Activated naive CD8-positive, alpha-beta T cell treated with anti-CD3 and anti-CD28 coated beads, Interleukin-2, amount 50 U/mL, for 24 hours (primary cell): ENCODE results near the gene MBP.

Experiments used
- ATAC-seq: fragments of 150-1000 bp; cut with Tn5 transposase; one replicate; pipeline ENCODE4 v1.10.0; 2021
- DNase-seq: peaks from one replicate; pipeline ENCODE4 v3.0.0; 2021
- H3K27ac Mint-ChIP-seq: one replicate; pipeline ENCODE4 v1.8.0; 2021; ENCODE audit warnings: mild to moderate bottlenecking, mixed read lengths
- H3K27me3 Mint-ChIP-seq: one replicate; pipeline ENCODE4 v1.8.0; 2021; ENCODE audit warnings: mixed read lengths
- H3K36me3 Mint-ChIP-seq: one replicate; pipeline ENCODE4 v1.8.0; 2021; ENCODE audit warnings: low read depth, mixed read lengths
- H3K4me1 Mint-ChIP-seq: one replicate; pipeline ENCODE4 v1.8.0; 2021; ENCODE audit warnings: mixed read lengths
- H3K4me3 Mint-ChIP-seq: one replicate; pipeline ENCODE4 v1.8.0; 2021; ENCODE audit warnings: mild to moderate bottlenecking, moderate library complexity, mixed read lengths
- H3K9me3 Mint-ChIP-seq: one replicate; pipeline ENCODE4 v1.8.0; 2021; ENCODE audit warnings: mixed read lengths

Gene MBP

DNA sequence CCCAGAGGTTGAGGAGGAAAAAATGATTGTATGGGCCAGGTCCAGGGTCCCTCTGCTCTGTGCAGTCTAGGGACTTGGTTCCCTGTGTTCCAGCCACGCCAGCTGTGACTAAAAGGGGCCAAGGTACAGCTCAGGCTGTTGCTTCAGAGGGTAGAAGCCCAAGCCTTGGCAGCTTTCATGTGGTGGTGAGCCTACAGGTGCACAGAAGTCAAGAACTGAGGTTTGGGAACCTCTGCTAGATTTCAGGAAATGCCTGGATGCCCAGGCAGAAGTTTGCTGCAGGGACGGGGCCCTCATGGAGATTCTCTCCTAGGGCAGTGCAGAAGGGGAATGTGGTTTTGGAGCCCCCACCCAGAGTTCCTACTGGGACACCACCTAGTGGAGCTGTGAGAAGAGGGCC is 10.6 kb upstream of the MBP start:
- Mint-ChIP-seq H3K9me3 (peaks cover 21% of the 10 kb centered on the region), H3K36me3 (peaks cover 17% of the 10 kb centered on the region), H3K4me3 (no peak overlapping the region), H3K4me1 (peaks cover 53% of the 10 kb centered on the region), H3K27ac (no peak overlapping the region), H3K27me3 (no peaks in the 10 kb centered on the region)
- no peak for DNase-seq
- no peak for ATAC-seq

DNA sequence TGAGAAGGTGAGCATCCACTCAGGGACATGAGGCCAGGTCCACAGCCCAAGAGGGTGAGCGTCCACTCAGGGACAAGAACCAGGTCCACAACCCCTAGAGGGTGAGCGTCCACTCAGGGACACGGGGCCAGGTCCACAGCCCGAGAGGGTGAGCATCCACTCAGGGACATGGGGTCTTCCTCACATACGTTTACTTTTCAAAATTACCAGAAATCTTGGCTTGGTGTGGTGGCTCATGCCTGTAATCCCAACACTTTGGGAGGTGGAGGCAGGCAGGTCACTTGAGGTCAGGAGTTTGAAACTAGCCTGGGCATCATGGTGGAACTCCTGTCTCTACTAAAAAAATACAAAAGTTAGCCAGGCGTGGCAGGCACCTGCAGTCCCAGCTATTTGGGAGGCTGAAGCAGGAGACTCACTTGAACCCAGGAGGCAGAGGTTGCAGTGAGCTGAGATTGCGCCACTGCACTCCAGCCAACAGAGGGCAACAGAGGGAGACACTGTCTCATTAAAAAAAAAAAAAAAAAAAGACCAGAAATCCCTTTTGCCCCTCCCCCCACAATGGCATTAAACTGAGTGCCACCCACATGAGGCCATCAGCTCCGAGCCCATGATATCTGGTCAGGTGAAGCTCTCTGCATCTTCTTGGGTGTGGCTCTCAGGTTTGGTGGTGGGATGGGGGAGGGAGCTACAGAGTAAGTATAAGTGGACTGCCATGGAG is 9.0 kb upstream of the MBP start:
- Mint-ChIP-seq H3K4me3 (no peak overlapping the region), H3K27ac (no peak overlapping the region), H3K36me3 (peaks cover 17% of the 10 kb centered on the region), H3K9me3 (peaks cover 21% of the 10 kb centered on the region), H3K4me1 (peaks cover 39% of the 10 kb centered on the region), H3K27me3 (no peaks in the 10 kb centered on the region)
- DNase-seq (no peak), ATAC-seq (no peak)

DNA sequence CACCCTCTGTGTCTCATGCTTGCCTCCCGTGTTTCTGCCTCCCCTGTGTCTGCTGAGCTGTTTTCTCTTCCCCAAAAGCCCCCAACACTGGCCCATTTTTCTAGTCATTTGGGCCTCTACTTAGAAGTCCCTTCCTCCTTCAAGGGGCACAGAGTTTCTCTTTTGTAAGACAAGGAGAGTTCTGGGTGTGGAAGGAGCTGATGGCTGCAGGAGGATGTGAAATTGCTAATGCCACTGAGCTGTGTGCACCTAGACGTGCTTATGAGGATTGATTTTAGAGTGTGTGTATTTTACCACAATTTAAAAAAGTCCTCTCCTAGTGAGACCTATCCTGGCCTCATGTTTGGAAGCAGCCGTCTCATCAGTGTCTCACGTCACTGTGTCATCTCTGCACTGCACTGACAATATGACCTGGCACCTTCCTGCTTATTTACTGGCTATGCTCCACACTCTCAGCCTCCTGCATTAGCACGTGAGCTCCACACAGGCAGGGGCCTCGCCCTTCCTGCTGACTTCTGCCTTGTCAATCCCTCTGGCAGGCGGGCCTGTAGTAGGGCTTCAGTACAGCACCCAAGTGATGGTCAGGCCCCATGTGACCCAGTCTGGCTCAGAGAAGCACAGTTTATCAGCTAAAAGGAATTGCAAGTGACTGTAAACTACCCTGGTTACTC is 8.0 kb upstream of the MBP start:
- peaks cover 17% of the 10 kb centered on the region for H3K36me3 Mint-ChIP-seq
- H3K4me3 Mint-ChIP-seq, result no peak overlapping the region
- DNase-seq (no peak), ATAC-seq (peak; percentile 60)
- peaks cover 21% of the 10 kb centered on the region for H3K9me3 Mint-ChIP-seq
- no peak overlapping the region for H3K27ac Mint-ChIP-seq
- no peaks in the 10 kb centered on the region for H3K27me3 Mint-ChIP-seq
- peaks cover 33% of the 10 kb centered on the region for H3K4me1 Mint-ChIP-seq

DNA sequence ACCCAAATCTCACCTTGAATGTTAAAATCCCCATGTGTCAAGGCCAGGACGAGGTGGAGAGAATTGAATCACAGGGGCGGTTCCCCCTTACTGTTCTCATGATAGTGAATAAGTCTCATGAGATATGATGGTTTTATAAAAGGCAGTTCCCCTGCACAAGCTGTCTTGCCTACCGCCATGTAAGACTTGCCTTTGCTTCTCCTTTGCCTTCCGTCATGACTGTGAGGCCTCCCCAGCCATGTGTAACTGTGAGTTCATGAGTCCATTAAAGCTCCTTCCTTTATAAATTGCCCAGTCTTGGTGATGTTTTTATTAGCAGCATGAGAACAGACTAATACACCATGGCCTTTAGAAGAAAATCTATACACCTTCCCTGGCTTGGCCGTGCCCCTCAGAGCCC is 7.4 kb upstream of the MBP start:
- no peaks in the 10 kb centered on the region for H3K27me3 Mint-ChIP-seq
- ATAC-seq, result no peak
- peaks cover 21% of the 10 kb centered on the region for H3K9me3 Mint-ChIP-seq
- no peak overlapping the region for H3K4me3 Mint-ChIP-seq
- H3K36me3 Mint-ChIP-seq, result peaks cover 17% of the 10 kb centered on the region
- DNase-seq, result no peak
- H3K27ac Mint-ChIP-seq, result no peak overlapping the region
- peaks cover 33% of the 10 kb centered on the region for H3K4me1 Mint-ChIP-seq

DNA sequence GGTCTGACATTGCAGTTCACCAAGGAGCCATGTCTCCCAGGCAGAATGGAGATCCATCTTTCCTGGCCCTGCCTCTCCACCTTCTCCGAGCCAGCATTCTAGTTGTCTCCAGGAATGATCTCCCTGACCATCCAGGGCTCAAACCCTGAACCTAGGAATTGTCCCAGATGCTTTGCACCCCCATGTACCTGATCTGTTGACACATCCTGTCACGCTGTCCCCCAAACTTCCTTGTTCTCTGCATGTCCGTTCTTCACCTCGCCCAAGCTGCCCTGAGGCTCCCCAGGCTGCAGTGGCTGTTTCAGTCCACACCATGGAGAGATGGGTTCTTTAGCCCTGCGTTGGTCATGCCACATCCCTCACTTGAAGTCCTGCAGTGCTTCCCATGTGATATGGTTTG is 7.0 kb upstream of the MBP start:
- H3K4me1 Mint-ChIP-seq, result peaks cover 32% of the 10 kb centered on the region
- DNase-seq (no peak), ATAC-seq (no peak)
- no peak overlapping the region for H3K4me3 Mint-ChIP-seq
- H3K9me3 Mint-ChIP-seq, result peaks cover 21% of the 10 kb centered on the region
- H3K27ac Mint-ChIP-seq, result no peak overlapping the region
- H3K36me3 Mint-ChIP-seq, result peaks cover 17% of the 10 kb centered on the region
- no peaks in the 10 kb centered on the region for H3K27me3 Mint-ChIP-seq

DNA sequence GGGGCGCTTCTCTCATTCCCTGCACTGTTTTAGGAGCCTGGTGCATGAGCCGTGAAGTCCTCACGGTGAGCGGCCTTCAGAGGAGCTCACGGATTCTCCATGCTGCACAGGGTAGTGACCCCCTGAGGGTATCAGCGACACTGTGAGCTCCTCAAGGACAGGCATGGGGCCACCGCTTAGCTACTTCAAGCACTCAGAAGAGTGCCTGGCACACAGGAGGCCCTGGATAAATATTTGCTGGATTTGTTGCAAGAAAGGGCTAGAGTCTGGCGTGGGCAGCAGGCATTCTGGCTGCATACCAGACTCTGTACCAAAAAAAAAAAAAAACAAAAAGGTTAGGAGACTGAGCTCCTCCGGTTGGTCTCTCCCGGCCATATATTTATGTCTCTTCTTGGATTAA is 5.7 kb upstream of the MBP start:
- peaks cover 40% of the 10 kb centered on the region for H3K4me1 Mint-ChIP-seq

DNA sequence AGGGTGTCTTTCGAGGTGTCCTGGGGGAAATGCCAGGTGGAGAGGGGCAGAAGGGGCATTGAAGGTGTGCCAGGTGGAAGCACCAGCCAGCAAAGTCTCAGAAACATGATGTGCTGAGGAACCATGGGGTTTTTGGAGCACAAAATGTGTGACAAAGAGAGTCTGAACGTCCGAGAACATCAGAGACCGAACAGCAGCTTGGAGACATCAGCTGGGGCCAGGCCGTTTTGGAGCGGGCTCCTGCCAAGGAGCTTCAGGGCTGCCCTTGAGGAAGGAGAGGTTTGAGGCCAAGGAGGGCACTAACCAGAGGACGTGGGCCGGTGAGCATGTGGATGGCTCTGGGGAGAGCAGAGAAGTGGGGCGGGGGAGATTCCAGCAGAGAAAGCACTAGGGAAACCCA is 5.3 kb upstream of the MBP start:
- H3K27ac Mint-ChIP-seq, result no peak overlapping the region
- DNase-seq (no peak), ATAC-seq (no peak)
- peaks cover 11% of the 10 kb centered on the region for H3K9me3 Mint-ChIP-seq
- H3K36me3 Mint-ChIP-seq, result peaks cover 10% of the 10 kb centered on the region
- peaks cover 42% of the 10 kb centered on the region for H3K4me1 Mint-ChIP-seq
- no peak overlapping the region for H3K4me3 Mint-ChIP-seq
- no peaks in the 10 kb centered on the region for H3K27me3 Mint-ChIP-seq

More for the DNA sequence above, 5.7 kb upstream of the MBP start:
- H3K36me3 Mint-ChIP-seq, result peaks cover 10% of the 10 kb centered on the region
- no peak overlapping the region for H3K27ac Mint-ChIP-seq
- ATAC-seq, result no peak
- no peaks in the 10 kb centered on the region for H3K27me3 Mint-ChIP-seq
- DNase-seq, result no peak
- peaks cover 13% of the 10 kb centered on the region for H3K9me3 Mint-ChIP-seq
- H3K4me3 Mint-ChIP-seq, result no peak overlapping the region

DNA sequence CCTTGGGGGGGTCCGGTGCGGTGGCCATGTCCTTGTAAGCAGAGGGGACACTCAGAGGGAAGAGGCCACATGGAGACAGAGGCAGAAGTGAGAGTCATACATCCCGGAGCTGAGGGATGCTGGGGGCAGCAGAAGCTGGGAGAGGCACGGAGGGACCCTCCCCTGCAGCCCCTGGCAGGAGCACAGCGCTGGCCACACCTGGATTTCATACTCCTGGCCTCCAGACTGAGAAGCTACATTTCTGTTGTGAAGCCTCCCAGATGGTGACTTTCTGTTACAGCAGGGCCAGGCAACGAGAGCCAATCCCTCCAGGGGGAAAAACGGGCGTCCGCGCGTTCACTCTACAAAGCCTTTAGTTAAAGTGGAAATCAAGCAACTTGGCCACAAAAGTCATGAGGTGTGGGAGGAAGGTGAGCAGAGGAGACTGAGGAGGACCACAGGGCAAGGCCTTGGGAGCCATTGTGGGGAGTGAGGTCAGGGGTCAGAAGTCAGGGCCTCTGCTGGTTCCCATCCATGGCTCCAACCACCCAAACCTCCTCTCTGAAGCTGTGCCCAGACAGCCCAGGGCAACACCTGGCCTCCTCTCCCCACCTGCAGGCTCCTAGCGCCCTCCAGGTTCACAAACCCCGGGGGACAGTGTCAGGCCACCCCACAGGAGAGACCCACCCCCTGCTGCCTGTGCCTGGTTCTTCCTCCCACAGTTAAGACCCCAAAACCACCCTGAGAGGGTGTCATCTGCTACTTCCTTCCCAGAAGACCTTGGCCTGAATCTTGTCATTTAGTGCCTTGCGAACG is 4.5 kb upstream of the MBP start:
- H3K27ac Mint-ChIP-seq, result no peak overlapping the region
- H3K4me1 Mint-ChIP-seq, result peaks cover 42% of the 10 kb centered on the region
- no peaks in the 10 kb centered on the region for H3K27me3 Mint-ChIP-seq

DNA sequence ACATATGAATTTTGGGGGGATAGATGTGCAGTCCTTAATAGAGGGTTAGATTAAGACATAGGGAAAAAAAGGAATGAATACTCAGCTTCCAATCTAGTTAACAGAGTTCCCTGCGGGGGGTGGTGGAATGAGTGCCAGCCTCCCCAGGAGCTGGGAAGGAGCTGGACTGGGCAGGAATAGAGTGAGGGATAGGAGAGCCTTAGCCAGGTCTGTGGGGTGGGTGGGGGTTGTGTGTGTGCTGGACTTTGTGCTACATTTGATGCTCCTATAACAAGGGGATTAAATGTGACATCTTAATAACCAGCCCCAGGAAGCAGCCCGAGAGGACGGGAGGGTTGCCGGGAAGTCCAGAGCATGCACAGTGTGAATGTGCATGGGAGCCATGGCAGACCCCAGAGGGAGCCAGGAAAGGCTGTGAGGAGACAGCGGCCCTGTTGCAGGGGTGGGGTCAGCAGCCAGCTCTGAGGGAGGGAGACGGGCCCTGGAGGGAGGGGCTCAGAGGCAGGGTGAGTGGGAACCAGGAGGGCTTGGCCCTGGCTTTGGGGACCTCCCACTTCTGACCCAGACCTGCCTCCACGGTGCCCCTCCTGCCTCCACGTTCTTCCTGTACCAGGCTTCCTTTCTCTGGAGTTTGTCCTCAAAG is 3.6 kb upstream of the MBP start:
- Mint-ChIP-seq H3K36me3 (peaks cover 2% of the 10 kb centered on the region), H3K27me3 (no peaks in the 10 kb centered on the region)

More for the DNA sequence above, 4.5 kb upstream of the MBP start:
- H3K9me3 Mint-ChIP-seq, result peaks cover 3% of the 10 kb centered on the region
- no peak for DNase-seq
- ATAC-seq, result no peak
- H3K36me3 Mint-ChIP-seq, result peaks cover 3% of the 10 kb centered on the region
- no peak overlapping the region for H3K4me3 Mint-ChIP-seq

DNA sequence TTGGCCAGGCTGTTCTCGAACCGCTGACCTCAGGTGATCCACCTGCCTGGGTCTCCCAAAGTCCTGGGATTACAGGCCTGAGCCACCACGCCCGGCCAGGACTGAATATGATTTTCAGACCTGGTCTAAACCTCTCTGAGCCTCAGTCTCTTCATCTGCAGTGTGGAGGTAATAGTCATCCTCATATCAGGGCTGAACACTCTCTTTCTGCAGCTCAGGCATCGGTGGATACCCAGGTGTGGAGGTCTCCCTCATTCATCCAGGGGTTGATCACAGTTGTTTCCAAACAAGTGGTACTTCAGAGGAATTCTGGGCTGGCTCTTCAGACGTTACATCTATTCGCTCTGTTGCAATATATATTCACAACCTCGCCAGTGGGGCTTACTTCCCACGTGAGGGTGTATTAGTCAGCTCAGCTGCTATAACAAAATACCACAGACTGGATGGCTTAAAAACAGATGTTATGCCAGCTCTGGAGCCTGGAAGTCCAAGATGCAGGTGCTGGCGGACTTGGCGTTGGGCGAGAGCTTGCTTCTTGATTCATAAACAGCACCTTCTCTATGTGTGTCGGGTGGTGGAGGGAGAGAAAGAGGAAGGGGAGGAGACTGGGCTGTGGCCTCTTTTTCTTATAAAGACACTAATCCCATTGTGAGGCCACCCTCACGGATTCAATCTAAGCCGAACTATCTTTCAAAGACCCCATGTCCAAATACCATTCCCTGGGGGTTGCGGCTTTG is 2.9 kb upstream of the MBP start:
- Mint-ChIP-seq H3K4me1 (peaks cover 36% of the 10 kb centered on the region), H3K27ac (no peak overlapping the region)

More for the DNA sequence above, 3.6 kb upstream of the MBP start:
- Mint-ChIP-seq H3K9me3 (no peaks in the 10 kb centered on the region), H3K27ac (no peak overlapping the region), H3K4me3 (no peak overlapping the region), H3K4me1 (peaks cover 37% of the 10 kb centered on the region)
- ATAC-seq (no peak), DNase-seq (no peak)

DNA sequence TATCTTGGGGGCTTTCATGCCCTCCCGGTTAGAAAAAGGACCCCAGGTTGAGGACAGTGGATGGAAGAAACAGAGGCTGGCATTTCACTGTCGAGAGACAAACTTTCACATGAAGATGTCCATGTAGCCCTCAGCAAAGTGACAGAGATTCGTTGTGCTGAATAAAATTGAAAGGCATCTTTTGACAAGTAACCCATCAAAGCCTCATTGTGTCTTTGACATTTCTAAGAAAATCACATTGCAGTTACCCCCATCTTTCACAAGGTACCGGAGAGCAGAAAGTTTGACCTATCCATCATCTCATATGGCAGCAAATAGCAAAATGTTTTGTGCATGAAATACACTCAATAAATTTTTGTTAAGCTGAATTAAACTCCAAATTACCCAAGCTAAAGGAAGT is 2.0 kb upstream of the MBP start:
- Mint-ChIP-seq H3K27ac (peak overlapping the region; percentile 60), H3K36me3 (peaks cover 12% of the 10 kb centered on the region), H3K4me1 (peaks cover 37% of the 10 kb centered on the region), H3K4me3 (no peak overlapping the region), H3K27me3 (no peaks in the 10 kb centered on the region), H3K9me3 (no peaks in the 10 kb centered on the region)
- no peak for DNase-seq
- no peak for ATAC-seq

More for the DNA sequence above, 2.9 kb upstream of the MBP start:
- DNase-seq (no peak), ATAC-seq (no peak)
- no peak overlapping the region for H3K4me3 Mint-ChIP-seq
- H3K27me3 Mint-ChIP-seq, result no peaks in the 10 kb centered on the region
- H3K36me3 Mint-ChIP-seq, result peaks cover 6% of the 10 kb centered on the region
- H3K9me3 Mint-ChIP-seq, result no peaks in the 10 kb centered on the region

DNA sequence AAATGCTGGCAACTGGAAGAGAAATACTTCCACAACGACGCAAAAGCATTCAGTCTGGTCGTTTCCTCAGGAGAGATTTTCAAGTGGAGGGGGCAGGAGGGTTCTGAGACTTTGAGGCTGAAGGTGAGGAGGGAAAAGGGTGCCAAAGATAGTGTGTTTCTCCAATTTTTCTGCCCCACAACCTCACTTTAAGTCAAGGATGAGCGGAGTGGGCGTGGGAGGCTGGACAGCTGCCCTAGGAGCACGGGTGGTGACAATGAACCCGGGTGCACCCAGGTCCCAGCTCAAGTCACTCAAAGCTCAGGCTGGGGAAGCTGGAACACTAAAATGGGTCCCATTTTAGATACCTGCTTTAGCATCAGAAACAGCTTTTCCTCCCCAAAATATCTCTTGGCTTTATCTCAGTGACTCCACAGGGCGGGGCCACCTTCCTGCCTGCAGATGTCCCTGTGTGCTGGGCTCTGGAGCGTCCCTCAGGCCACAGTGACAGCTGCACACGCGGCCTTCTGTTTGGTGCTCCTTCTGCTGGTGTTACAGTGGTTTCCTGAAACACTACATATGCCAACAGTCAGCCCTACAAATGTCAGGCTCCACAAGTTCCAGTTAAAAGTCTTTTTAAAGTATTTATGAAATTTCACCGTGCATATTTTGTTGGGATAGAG is 1.4 kb upstream of the MBP start:
- no peaks in the 10 kb centered on the region for H3K27me3 Mint-ChIP-seq
- peak overlapping the region; percentile 60 for H3K27ac Mint-ChIP-seq
- no peak for ATAC-seq
- peaks cover 17% of the 10 kb centered on the region for H3K36me3 Mint-ChIP-seq
- H3K4me1 Mint-ChIP-seq, result peaks cover 41% of the 10 kb centered on the region
- DNase-seq, result no peak
- no peaks in the 10 kb centered on the region for H3K9me3 Mint-ChIP-seq
- peak overlapping the region; percentile 69 for H3K4me3 Mint-ChIP-seq

DNA sequence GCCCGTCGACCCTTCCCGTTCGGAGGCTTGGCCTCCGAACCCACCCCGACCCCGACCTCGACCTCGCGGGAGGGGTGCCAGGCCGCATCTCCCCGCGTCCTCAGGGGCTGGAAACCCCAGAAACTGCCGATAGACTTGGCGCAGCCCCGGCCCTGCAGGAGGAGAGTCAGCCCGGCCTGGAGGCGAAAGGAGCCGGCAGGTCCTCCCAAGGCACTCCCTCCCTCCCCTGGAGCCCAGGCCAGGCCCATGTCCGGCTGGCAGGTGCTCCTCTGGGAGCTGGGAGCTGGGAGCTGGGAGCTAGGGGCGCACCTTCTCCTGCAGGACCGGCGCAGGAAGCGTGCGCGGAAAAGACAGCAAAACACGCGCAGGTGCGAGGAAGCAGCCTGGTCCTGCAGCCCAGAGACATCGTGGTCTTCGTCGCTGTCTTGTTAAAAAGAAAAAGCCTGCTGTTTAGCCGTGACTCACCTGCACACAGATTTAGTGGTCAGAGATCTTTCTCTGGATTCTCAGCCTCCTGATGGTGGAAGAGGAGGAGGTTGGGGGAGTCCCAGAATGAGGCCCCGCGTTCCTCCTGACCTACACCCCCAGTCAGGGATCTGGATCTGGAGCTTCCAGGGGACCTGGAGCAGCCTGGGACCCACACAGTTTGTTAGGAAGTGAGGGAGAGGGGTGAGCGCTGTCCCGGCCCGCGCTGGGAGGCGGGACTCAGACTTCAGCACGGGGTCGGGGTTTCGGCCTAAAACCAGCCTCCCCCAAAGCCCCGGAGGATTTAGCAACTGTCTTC is 660 bp upstream of the MBP start:
- peaks cover 48% of the 10 kb centered on the region for H3K4me1 Mint-ChIP-seq
- no peak overlapping the region for H3K27ac Mint-ChIP-seq
- ATAC-seq (no peak), DNase-seq (no peak)
- H3K4me3 Mint-ChIP-seq, result peak overlapping the region; percentile 69
- H3K36me3 Mint-ChIP-seq, result peaks cover 23% of the 10 kb centered on the region
- no peaks in the 10 kb centered on the region for H3K9me3 Mint-ChIP-seq
- H3K27me3 Mint-ChIP-seq, result no peaks in the 10 kb centered on the region
